ENCODE results near the gene TBCD.

DNA sequence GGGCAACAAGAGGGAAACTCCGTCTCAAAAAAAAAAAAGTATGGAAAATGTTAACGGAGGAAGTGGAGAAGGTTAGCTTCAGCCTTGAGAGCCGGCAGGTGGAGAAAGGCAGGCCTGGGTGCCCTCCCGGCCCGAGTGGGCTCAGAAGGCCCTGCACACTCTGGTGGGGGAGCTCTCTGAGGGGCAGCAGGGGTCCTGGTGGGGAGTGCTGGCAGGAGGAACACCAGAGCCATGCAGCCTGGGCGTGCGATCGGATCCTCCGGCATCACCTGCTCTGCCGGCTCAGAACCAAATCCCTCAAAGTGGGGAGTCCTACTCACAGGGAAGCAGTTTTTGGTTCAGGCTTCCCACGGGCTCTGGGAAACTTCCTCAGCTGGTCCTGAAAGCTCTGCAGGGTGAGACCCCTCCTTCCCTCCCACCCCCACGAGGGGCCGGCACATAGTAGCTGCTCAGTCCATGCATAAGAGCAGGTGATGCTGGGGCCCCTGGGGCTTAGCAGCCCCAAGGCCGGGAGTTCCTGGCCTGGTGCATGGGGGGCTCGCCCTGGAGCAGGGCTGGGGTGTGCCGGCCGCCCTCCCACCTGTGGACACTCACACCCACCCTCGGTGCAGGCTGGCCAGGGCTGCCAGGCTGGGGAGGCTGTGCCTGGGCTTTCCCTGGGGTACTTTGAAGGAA is 15.2 kb upstream of the TBCD start:
- TF ChIP-seq ZNF23 (tag by site-specific recombination; IDR thresholded peaks at IDR 0.05; ENCODE audit: borderline replicate concordance) (no peak), ZNF292 (tag by site-specific recombination; IDR thresholded peaks at IDR 0.05; ENCODE audit: borderline replicate concordance, low read depth) (no peak), ZNF555 (tag by site-specific recombination; conservative IDR thresholded peaks at IDR 0.05) (no peak), YY1 (tag by site-specific recombination; IDR thresholded peaks at IDR 0.05) (no peak), ZNF311 (tag by site-specific recombination; IDR thresholded peaks at IDR 0.05; ENCODE audit: borderline replicate concordance) (no peak), TCF7L2 (IDR thresholded peaks at IDR 0.05; ENCODE audit: borderline replicate concordance, low read depth, low read length) (no peak), MYNN (tag by site-specific recombination; IDR thresholded peaks at IDR 0.05; ENCODE audit: borderline replicate concordance) (no peak)
- TF ChIP-seq, protein P1, sequence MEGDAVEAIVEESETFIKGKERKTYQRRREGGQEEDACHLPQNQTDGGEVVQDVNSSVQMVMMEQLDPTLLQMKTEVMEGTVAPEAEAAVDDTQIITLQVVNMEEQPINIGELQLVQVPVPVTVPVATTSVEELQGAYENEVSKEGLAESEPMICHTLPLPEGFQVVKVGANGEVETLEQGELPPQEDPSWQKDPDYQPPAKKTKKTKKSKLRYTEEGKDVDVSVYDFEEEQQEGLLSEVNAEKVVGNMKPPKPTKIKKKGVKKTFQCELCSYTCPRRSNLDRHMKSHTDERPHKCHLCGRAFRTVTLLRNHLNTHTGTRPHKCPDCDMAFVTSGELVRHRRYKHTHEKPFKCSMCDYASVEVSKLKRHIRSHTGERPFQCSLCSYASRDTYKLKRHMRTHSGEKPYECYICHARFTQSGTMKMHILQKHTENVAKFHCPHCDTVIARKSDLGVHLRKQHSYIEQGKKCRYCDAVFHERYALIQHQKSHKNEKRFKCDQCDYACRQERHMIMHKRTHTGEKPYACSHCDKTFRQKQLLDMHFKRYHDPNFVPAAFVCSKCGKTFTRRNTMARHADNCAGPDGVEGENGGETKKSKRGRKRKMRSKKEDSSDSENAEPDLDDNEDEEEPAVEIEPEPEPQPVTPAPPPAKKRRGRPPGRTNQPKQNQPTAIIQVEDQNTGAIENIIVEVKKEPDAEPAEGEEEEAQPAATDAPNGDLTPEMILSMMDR (tag by site-specific recombination; IDR thresholded peaks at IDR 0.05) = no peak
- TF ChIP-seq, protein P2, sequence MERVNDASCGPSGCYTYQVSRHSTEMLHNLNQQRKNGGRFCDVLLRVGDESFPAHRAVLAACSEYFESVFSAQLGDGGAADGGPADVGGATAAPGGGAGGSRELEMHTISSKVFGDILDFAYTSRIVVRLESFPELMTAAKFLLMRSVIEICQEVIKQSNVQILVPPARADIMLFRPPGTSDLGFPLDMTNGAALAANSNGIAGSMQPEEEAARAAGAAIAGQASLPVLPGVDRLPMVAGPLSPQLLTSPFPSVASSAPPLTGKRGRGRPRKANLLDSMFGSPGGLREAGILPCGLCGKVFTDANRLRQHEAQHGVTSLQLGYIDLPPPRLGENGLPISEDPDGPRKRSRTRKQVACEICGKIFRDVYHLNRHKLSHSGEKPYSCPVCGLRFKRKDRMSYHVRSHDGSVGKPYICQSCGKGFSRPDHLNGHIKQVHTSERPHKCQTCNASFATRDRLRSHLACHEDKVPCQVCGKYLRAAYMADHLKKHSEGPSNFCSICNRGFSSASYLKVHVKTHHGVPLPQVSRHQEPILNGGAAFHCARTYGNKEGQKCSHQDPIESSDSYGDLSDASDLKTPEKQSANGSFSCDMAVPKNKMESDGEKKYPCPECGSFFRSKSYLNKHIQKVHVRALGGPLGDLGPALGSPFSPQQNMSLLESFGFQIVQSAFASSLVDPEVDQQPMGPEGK (tag by site-specific recombination; IDR thresholded peaks at IDR 0.05) = no peak

Measured in HEK293 (cell line).